Measurements from ENCODE around the gene PRR36.

The PRR36 gene

GRCh38 chr19:7912144-7912696 is 38.0 kb upstream of the PRR36 start:
- no peak for TF ChIP-seq CTCF (IDR thresholded peaks at IDR 0.05; ENCODE audit: insufficient read depth, low read depth, low read length, missing control alignments)
- no peak overlapping the region for H3K4me3 ChIP-seq (ENCODE audit: low read length)
- DNase-seq (ENCODE audit: low read depth), result no peak

GRCh38 chr19:7911508-7912143 is 37.4 kb upstream of the PRR36 start:
- TF ChIP-seq CTCF (IDR thresholded peaks at IDR 0.05; ENCODE audit: insufficient read depth, low read depth, low read length, missing control alignments), result no peak
- H3K4me3 ChIP-seq (ENCODE audit: low read length), result no peak overlapping the region
- DNase-seq (ENCODE audit: low read depth), result no peak

GRCh38 chr19:7910321-7911161 is 36.4 kb upstream of the PRR36 start:
- no peak for DNase-seq (ENCODE audit: low read depth)
- TF ChIP-seq CTCF (IDR thresholded peaks at IDR 0.05; ENCODE audit: insufficient read depth, low read depth, low read length, missing control alignments), result no peak
- no peak overlapping the region for H3K4me3 ChIP-seq (ENCODE audit: low read length)

GRCh38 chr19:7909471-7910067 is 35.4 kb upstream of the PRR36 start:
- H3K4me3 ChIP-seq (ENCODE audit: low read length), result no peak overlapping the region
- TF ChIP-seq CTCF (IDR thresholded peaks at IDR 0.05; ENCODE audit: insufficient read depth, low read depth, low read length, missing control alignments), result no peak
- DNase-seq (ENCODE audit: low read depth), result no peak

GRCh38 chr19:7908742-7909461 is 34.7 kb upstream of the PRR36 start:
- no peak for DNase-seq (ENCODE audit: low read depth)
- no peak overlapping the region for H3K4me3 ChIP-seq (ENCODE audit: low read length)
- TF ChIP-seq CTCF (IDR thresholded peaks at IDR 0.05; ENCODE audit: insufficient read depth, low read depth, low read length, missing control alignments), result no peak

- H3K4me3 ChIP-seq (ENCODE audit: low read length), result no peak overlapping the region
- DNase-seq (ENCODE audit: low read depth), result no peak
- no peak for TF ChIP-seq CTCF (IDR thresholded peaks at IDR 0.05; ENCODE audit: insufficient read depth, low read depth, low read length, missing control alignments)
Observed at GRCh38 chr19:7908078-7908699, 34.0 kb upstream of the PRR36 start.
